T follicular helper cell (primary cell): ENCODE data around the gene TMEM163.
"Not testable (repeated sequence)": the region's sequence is repeated elsewhere in the genome, so short reads cannot be mapped to it uniquely, and the experiment has no call there.

Source experiments
- DNase-seq: peaks from one replicate; pipeline ENCODE4 v3.0.0-alpha.2; 2020; ENCODE audit warnings: low read depth

The TMEM163 gene

DNA sequence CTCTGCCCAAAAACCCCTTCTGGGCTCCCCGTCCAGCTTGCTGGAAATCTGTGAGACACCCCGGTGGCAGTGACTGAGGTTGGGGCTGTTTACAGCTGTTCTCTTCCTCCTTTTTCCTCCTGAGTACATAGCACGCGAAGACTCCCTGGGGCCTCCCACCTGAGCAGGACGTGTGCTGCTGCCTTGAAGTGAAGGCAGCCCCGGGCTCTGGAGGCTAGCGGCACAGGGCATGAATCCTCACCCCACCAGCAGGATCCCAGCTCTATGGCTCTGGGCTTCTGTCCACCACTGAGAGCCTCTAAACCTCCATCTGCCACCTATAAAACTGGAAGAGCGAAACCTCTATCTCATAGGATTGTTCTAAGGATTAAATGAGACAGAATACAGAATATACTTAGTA is 182.5 kb downstream of the TMEM163 start:
- no peak for DNase-seq

- DNase-seq, result no peak
Observed at GRCh38 chr2:134532537-134532936, 186.3 kb downstream of the TMEM163 start.

DNA sequence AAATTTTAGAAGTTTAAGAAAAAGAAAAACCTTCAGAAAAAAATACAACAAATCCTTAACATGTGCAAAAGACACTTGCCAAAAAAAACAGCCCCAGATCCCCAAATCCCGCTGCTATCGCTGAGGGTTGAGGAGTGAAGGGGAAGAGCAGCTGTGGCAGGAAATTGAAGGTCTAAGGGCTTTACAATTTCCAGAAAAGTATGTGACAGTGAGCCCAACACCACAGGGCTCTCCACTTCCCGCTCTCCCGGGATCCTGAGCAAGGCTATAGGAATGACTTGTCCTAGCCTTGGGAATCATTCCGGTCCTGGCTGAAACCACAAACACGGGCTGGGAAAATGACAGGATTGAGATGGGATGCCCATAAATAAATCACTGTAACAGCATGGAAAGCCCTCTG is 191.4 kb downstream of the TMEM163 start:
- DNase-seq, result no peak

- DNase-seq, result no peak
Observed at GRCh38 chr2:134522496-134523455, 196.0 kb downstream of the TMEM163 start.

DNA sequence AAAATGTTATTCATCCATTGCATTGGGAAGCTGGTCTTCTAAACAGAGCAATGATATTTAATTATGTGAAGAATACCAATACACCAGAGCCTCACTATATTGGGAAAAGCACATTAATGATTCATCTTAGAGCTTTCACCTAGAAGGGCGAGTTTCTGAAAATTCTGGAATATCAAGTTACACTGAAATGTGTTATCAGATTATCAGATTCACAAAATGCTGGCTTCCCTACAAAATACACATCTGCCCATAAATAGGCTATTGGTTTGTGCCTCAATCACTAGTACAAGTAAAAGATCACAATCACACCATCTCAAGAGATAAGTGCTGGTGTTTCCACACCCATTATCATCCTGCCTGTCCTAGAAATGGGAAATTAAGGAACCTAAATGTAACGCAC is 200.7 kb downstream of the TMEM163 start:
- DNase-seq, result no peak

- DNase-seq, result no peak
Observed at GRCh38 chr2:134515137-134515536, 203.7 kb downstream of the TMEM163 start.

DNA sequence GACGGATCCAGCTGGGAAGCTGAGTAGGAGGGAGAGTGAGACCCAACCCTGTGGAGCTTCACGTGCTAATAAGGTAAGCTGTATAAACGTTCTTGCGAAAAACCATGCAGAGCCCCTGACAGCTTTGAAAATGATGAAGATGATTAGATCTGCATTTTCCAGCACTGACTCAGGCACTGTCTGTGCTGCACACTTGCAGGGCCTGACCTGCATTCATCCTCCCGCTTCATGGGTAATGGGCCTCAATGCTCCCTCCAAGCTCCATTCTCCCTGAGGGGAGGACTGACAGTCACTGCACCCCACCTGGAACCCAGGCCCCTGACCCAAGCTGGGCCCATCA is 205.4 kb downstream of the TMEM163 start:
- no peak for DNase-seq

DNA sequence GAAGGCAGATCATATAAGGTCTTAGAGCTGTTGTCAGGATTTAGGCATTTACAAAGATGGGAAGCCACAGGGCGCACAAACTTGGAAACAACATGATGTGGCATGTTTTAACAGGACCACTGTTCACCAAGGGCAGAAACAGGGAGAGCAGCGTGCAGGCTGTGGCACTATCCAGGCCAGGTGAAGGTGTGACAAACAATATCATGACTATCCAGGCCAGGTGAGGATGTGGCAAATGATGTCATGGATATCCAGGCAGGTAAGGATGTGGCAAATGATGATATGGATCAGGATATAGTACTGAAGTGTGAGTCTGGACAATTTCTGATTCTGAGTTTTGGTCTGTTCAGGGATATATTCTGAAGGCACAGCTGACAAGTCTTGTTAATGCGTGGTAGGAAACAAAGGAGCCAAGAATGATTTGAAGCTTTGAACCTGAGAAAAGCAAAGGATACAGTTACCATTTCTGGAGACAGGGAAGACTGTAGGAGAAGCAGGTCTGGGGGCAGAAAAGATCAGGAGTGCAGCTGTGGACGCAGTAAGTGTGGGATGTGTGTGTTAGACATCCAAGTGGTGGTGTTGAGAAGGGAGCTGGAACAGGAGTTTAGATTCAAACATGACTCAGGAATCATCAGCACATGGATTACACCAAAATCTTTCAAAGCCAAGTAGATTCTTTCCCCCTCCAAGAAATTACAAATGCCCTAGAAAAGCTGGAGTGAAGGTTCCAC is 205.9 kb downstream of the TMEM163 start:
- no peak for DNase-seq

- no peak for DNase-seq
Observed at GRCh38 chr2:134508391-134508790, 210.4 kb downstream of the TMEM163 start.

DNA sequence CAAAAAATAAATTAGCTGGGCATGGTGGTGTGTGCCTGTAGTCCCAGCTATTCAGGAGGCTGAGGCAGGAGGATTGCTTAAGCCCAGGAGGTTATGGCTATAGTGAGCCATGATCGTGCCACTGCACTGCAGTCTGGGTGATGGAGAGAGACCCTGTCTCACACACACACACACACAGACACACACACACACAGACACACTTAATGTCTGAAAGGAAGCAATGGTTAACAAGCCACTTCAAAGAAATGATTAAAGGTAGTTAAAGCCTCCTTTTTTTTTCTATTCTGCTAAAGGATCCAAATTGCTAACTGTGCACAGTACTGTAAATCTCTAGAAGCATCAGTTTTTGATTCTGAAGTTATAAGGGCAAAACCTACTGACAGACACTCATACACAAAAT is 211.1 kb downstream of the TMEM163 start:
- no peak for DNase-seq

GRCh38 chr2:134507159-134507558 is 211.6 kb downstream of the TMEM163 start:
- DNase-seq, result not testable (repeated sequence)

GRCh38 chr2:134505446-134505845 is 213.4 kb downstream of the TMEM163 start:
- no peak for DNase-seq

DNA sequence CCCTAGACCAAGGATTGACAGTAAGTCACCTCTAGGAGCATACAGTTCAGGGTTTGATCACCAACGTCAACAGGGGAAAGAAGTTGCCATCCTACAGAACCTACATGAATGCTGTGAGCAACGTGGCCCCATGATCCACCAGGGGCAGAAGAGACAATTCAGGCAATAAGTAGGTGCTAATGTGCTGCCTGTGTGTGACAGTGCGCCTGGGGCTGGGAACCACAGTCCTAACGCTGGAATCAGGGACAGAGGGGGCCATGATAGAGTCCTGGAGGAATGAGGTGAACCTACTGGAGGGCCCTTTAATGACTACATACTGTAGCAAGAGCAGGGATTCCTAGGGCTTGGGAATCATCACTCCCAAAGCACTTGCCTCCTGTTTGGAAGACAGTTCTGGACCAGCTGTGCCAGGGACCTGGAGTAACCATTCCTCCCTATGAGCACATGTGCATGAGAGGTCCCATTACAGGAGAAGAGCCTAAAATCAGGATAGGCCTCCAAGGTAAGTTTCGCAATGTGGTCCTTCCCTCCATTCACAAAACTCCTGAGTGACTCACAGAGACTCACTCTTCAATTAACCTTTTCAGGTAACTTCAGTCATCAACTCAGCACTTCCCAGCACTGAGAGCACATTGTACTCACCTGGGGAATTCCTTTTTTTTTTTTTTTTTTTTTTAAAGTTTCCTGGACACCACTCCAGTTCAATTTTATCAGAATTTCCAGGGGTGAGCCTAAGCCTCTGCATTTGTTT is 214.0 kb downstream of the TMEM163 start:
- no peak for DNase-seq

DNA sequence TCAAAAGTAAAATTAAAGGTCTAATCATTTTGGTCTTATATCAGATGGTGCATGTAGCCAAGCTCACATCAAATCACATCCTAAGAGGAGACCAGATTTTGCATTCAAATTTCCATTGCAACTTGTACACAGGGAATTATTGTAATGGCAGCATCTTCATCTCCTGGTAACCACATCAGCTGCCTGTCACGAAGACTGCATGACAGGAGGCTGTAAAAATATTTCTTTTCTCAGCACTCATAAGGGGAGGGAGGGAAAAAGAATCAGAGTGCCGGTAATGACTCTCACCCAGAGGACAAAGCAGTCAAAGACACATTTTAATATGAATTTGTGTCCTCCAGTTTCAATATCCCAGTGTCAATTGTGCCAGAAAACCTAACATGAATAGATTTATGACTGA is 216.7 kb downstream of the TMEM163 start:
- no peak for DNase-seq

- no peak for DNase-seq
Observed at GRCh38 chr2:134501476-134502091, 217.2 kb downstream of the TMEM163 start.

DNA sequence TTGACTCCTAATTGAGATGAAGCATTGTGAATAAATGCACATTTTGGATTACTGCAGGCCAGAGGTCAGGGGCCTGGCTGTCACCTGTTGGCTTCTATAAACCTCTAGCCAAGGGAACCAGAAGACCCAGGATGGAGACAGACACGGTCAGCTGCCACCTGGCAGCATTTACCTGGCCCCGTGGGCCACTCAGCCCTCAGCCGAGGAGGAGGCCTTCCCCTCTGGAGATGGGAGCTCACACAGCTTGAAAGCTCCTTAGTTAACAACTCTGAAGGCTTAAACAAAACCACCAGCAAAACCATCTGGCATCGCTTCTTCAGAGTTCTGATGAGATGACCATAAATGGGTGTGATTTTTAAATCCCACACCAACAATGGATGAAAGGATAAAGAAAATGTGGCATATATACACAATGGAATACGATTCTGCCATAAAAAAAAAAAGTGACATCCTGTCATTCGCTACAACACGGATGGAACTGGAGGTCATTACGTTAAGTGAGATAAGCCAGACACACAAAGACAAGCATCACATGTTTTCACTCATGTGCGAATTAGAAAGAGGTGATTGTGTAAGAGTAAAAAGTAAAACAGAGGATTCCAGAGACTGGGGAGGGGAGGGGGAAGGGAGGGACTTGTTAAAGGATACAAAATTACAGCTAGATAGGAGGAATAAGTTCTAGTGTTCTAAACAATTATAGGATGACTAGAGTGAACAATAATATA is 218.4 kb downstream of the TMEM163 start:
- no peak for DNase-seq

- DNase-seq, result no peak
Observed at GRCh38 chr2:134499307-134499926, 219.4 kb downstream of the TMEM163 start.

DNA sequence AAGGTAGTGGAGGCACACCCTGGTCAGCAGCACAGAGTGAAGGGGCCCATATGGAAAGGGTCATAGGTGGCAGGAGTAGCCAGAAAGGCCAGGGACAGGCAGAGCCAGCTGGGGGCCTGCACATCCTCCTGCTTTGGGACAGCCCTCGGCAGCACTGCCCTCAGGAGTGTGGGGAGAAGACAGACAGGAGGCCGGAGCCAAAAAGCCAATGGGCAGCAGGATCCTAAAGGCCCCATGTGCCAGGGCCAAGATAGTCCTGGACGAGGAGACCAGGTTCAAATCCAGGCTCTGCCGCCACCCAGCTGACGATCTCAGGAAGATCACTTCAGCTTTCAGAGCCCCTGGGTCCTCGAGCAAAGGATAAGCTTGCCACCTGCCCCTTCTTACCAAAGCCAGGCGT is 220.1 kb downstream of the TMEM163 start:
- DNase-seq, result no peak

DNA sequence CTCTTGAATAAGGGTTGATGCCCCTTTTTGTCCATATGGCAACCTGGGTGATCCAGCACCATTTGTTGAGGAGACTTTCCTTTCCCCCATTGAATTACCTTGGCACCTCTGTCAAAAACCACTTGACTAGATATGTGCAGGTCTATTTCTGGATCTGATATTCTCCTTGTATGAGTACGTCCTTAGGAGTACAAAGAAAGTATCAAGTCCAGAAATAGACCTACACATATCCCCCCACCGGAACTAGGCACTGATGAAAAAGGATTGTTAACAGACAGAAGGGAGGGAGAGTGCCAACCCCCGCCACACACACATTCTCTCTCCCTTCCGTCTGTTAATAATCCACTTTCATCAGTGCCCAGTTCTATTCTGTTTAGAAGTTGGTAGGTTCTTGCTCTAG is 225.0 kb downstream of the TMEM163 start:
- no peak for DNase-seq

- no peak for DNase-seq
Observed at GRCh38 chr2:134491771-134492441, 226.9 kb downstream of the TMEM163 start.
